Measurements from ENCODE around the gene FIGNL2.

Gene FIGNL2

GRCh38 chr12:51845482-51845881 lies 3.0 kb downstream of the FIGNL2 start:
- no peaks in the 10 kb centered on the region for H3K4me1 ChIP-seq (ENCODE audit: insufficient read depth, low read length, severe bottlenecking)
- H3K79me2 ChIP-seq (ENCODE audit: insufficient read depth, low read length): no peaks in the 10 kb centered on the region
- H3K9ac ChIP-seq (ENCODE audit: low read length): no peak overlapping the region
- no peaks in the 10 kb centered on the region for H4K20me1 ChIP-seq (ENCODE audit: insufficient read depth, low read length)
- TF ChIP-seq EZH2 (IDR thresholded peaks at IDR 0.05; ENCODE audit: borderline replicate concordance, low read length) (no peak), CTCF (IDR thresholded peaks at IDR 0.05; ENCODE audit: low read length) (no peak)
- H3K4me3 ChIP-seq (ENCODE audit: low read depth, low read length, poor library complexity, severe bottlenecking): no peak overlapping the region
- no peak overlapping the region for H3K27ac ChIP-seq (ENCODE audit: low read depth, low read length, poor library complexity, severe bottlenecking)
- no peaks in the 10 kb centered on the region for H3K9me2 ChIP-seq (ENCODE audit: low read depth, low read length)
- no peak overlapping the region for H2AFZ ChIP-seq (ENCODE audit: low read length)
- H3K4me2 ChIP-seq (ENCODE audit: low read length): no peak overlapping the region
- H3K9me3 ChIP-seq (ENCODE audit: low read length): no peaks in the 10 kb centered on the region
- no peaks in the 10 kb centered on the region for H3K36me3 ChIP-seq (ENCODE audit: insufficient read depth, low read length)
- no peaks in the 10 kb centered on the region for H3F3A ChIP-seq (ENCODE audit: insufficient read depth, low read length)
- 0 out of 2 replicates have a peak, but pooled peaks cover 7% of the 10 kb centered on the region for H3K27me3 ChIP-seq (ENCODE audit: insufficient read depth, low read length)

- Histone ChIP-seq H3K9ac (ENCODE audit: low read length) (no peak overlapping the region), H3K9me3 (ENCODE audit: low read length) (no peaks in the 10 kb centered on the region), H4K20me1 (ENCODE audit: insufficient read depth, low read length) (no peaks in the 10 kb centered on the region), H2AFZ (ENCODE audit: low read length) (no peak overlapping the region), H3K27me3 (ENCODE audit: insufficient read depth, low read length) (0 out of 2 replicates have a peak, but pooled peaks cover 7% of the 10 kb centered on the region), H3K4me1 (ENCODE audit: insufficient read depth, low read length, severe bottlenecking) (no peaks in the 10 kb centered on the region), H3F3A (ENCODE audit: insufficient read depth, low read length) (no peaks in the 10 kb centered on the region), H3K4me2 (ENCODE audit: low read length) (no peak overlapping the region), H3K4me3 (ENCODE audit: low read depth, low read length, poor library complexity, severe bottlenecking) (no peak overlapping the region), H3K27ac (ENCODE audit: low read depth, low read length, poor library complexity, severe bottlenecking) (no peak overlapping the region), H3K36me3 (ENCODE audit: insufficient read depth, low read length) (no peaks in the 10 kb centered on the region), H3K79me2 (ENCODE audit: insufficient read depth, low read length) (no peaks in the 10 kb centered on the region), H3K9me2 (ENCODE audit: low read depth, low read length) (no peaks in the 10 kb centered on the region)
- TF ChIP-seq EZH2 (IDR thresholded peaks at IDR 0.05; ENCODE audit: borderline replicate concordance, low read length) (no peak), CTCF (IDR thresholded peaks at IDR 0.05; ENCODE audit: low read length) (no peak)
These were observed 3.7 kb downstream of the FIGNL2 start for GRCh38 chr12:51844854-51845253.

DNA sequence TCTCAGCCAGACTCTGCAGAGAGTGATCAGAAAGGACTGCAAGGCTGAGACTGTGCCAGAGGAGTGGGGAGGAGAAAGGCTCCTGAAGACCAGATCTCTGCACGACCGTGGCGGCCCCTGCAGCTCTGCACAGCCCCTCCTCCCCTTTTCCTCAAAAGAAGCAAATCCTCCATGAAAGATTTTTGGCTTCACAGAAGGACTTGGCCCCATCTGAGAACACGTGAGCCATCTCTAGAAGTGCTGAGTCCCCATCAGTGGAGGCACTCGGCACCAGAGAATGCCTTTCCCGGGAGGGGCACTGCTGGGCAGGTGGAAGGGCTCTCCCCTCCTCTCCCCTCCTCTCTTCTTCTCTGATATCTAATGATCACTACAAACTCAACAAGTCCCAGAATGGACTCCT lies 6.8 kb downstream of the FIGNL2 start:
- Histone ChIP-seq H2AFZ (ENCODE audit: low read length) (no peak overlapping the region), H3K4me3 (ENCODE audit: low read depth, low read length, poor library complexity, severe bottlenecking) (no peak overlapping the region), H3K9ac (ENCODE audit: low read length) (no peak overlapping the region), H3K9me2 (ENCODE audit: low read depth, low read length) (no peaks in the 10 kb centered on the region), H3K27me3 (ENCODE audit: insufficient read depth, low read length) (0 out of 2 replicates have a peak, but pooled peaks cover 7% of the 10 kb centered on the region), H3K4me2 (ENCODE audit: low read length) (no peak overlapping the region), H3F3A (ENCODE audit: insufficient read depth, low read length) (no peaks in the 10 kb centered on the region), H4K20me1 (ENCODE audit: insufficient read depth, low read length) (no peaks in the 10 kb centered on the region), H3K27ac (ENCODE audit: low read depth, low read length, poor library complexity, severe bottlenecking) (no peak overlapping the region), H3K36me3 (ENCODE audit: insufficient read depth, low read length) (no peaks in the 10 kb centered on the region), H3K79me2 (ENCODE audit: insufficient read depth, low read length) (no peaks in the 10 kb centered on the region), H3K9me3 (ENCODE audit: low read length) (no peaks in the 10 kb centered on the region), H3K4me1 (ENCODE audit: insufficient read depth, low read length, severe bottlenecking) (no peaks in the 10 kb centered on the region)
- TF ChIP-seq EZH2 (IDR thresholded peaks at IDR 0.05; ENCODE audit: borderline replicate concordance, low read length) (no peak), CTCF (IDR thresholded peaks at IDR 0.05; ENCODE audit: low read length) (no peak)

Measured in OCI-LY1 (cell line).